ENCODE measurements around the gene BRD1.

The BRD1 gene

GRCh38 chr22:49752598-49753091, 75.0 kb downstream of the BRD1 start:
- TF ChIP-seq BHLHE40 (IDR thresholded peaks at IDR 0.05; ENCODE audit: borderline replicate concordance) (no peak), CTBP1 (IDR thresholded peaks at IDR 0.05; ENCODE audit: borderline replicate concordance) (no peak), ELF4 (IDR thresholded peaks at IDR 0.05) (no peak), ARNT (IDR thresholded peaks at IDR 0.05) (no peak), TARDBP (IDR thresholded peaks at IDR 0.05) (no peak), ZNF384 (IDR thresholded peaks at IDR 0.05) (no peak), SUZ12 (IDR thresholded peaks at IDR 0.05) (no peak), FOXA1 (IDR thresholded peaks at IDR 0.05) (no peak), L3MBTL2 (conservative IDR thresholded peaks at IDR 0.05) (no peak), SP1 (IDR thresholded peaks at IDR 0.05) (no peak), NFRKB (IDR thresholded peaks at IDR 0.05) (no peak), FOXK2 (IDR thresholded peaks at IDR 0.05) (no peak), FOXM1 (IDR thresholded peaks at IDR 0.05; ENCODE audit: borderline replicate concordance) (no peak), HDGF (IDR thresholded peaks at IDR 0.05; ENCODE audit: borderline replicate concordance) (no peak), LEF1 (IDR thresholded peaks at IDR 0.05; ENCODE audit: borderline replicate concordance) (no peak)
- TF ChIP-seq, protein P1, sequence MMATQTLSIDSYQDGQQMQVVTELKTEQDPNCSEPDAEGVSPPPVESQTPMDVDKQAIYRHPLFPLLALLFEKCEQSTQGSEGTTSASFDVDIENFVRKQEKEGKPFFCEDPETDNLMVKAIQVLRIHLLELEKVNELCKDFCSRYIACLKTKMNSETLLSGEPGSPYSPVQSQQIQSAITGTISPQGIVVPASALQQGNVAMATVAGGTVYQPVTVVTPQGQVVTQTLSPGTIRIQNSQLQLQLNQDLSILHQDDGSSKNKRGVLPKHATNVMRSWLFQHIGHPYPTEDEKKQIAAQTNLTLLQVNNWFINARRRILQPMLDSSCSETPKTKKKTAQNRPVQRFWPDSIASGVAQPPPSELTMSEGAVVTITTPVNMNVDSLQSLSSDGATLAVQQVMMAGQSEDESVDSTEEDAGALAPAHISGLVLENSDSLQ (IDR thresholded peaks at IDR 0.05) = no peak
- ChIA-PET CTCF (no interaction called here), POLR2A (no interaction called here)
- DNase-seq (ENCODE audit: extremely low spot score) = no peak

- DNase-seq (ENCODE audit: extremely low spot score) = no peak
- ChIA-PET POLR2A (no interaction called here), CTCF (no interaction called here)
- no peak for TF ChIP-seq L3MBTL2 (conservative IDR thresholded peaks at IDR 0.05)
- no peak for TF ChIP-seq NFRKB (IDR thresholded peaks at IDR 0.05)
- TF ChIP-seq CTBP1 (IDR thresholded peaks at IDR 0.05; ENCODE audit: borderline replicate concordance) = no peak
Measured at GRCh38 chr22:49751966-49752597, 75.6 kb downstream of the BRD1 start.

DNA sequence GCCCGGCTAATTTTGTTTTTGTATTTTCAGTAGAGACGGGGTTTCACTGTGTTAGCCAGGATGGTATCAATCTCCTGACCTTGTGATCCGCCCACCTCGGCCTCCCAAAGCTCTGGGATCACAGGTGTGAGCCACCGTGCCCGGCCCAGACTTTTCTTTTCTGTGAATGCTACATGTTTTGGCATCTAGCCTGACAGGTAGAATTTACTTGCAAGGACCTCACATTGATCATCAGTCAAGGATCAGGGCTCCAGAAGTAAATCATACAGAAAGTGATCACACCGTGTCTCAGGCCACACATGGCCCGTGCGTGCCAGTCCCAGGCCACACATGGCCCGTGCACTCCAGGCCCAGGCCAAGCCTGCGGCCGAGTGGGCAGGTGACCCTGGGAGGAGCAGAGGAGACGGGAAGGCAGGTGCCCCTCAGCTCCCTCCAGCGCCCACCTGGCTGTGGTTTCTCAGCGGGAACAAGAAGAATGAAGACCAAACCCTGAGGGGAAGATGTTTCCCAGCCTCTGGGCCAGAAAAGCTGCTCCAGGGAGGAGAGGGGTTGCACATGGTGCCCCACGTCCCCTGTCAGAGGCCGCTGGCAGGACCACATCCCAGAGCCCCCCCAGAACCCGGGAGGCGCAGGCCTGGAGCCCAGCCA, 76.2 kb downstream of the BRD1 start:
- POLR2A ChIA-PET = no interaction called here
- no peak for DNase-seq (ENCODE audit: extremely low spot score)
- CTCF ChIA-PET = no interaction called here
- no peak for TF ChIP-seq ARNT (IDR thresholded peaks at IDR 0.05)
- no peak for TF ChIP-seq FOXK2 (IDR thresholded peaks at IDR 0.05)
- no peak for TF ChIP-seq ZNF384 (IDR thresholded peaks at IDR 0.05)
- TF ChIP-seq SUZ12 (IDR thresholded peaks at IDR 0.05) = no peak

DNA sequence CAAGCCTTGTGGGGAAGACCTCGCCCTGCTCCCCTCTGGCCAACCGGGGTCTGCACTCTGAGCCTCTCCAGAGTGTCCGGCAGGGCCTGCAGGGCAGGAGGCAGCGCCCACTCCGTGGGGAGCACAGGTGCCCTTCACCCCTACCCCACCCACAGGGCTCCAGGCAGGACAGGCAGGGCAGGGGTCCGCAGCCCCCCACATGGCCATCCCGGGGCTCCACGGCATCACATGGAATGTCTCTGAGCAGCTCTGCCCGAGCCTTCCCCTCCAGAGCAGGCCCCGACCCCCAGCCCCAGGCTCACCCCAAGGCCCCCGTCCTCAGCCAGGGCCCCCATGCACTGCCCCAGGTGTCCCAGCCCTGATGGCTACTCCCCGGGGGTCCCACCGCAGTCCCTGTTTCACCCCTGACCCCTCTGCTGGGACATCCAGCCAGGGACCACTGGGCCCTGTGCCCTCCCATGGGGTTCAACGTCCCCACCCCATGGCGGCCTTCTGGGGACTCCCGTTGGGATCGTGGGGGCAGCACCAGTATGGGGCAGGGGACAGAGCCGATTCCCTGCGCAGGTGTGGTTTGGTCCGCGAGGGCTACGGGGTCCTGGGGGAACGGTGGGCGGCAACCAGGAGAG, 77.7 kb downstream of the BRD1 start:
- ChIA-PET POLR2A (no interaction called here), CTCF (no interaction called here)
- DNase-seq (ENCODE audit: extremely low spot score) = no peak
- TF ChIP-seq FOXK2 (IDR thresholded peaks at IDR 0.05) = no peak
- TF ChIP-seq ARNT (IDR thresholded peaks at IDR 0.05) = no peak
- TF ChIP-seq LEF1 (IDR thresholded peaks at IDR 0.05; ENCODE audit: borderline replicate concordance) = no peak
- no peak for TF ChIP-seq CTBP1 (IDR thresholded peaks at IDR 0.05; ENCODE audit: borderline replicate concordance)
- no peak for TF ChIP-seq SUZ12 (IDR thresholded peaks at IDR 0.05)
- TF ChIP-seq, protein P1 (IDR thresholded peaks at IDR 0.05) = no peak
- no peak for TF ChIP-seq L3MBTL2 (conservative IDR thresholded peaks at IDR 0.05)
- TF ChIP-seq NFRKB (IDR thresholded peaks at IDR 0.05) = no peak
- TF ChIP-seq SP1 (IDR thresholded peaks at IDR 0.05) = no peak
- no peak for TF ChIP-seq ZNF384 (IDR thresholded peaks at IDR 0.05)
- TF ChIP-seq BHLHE40 (IDR thresholded peaks at IDR 0.05; ENCODE audit: borderline replicate concordance) = no peak
- TF ChIP-seq TARDBP (IDR thresholded peaks at IDR 0.05) = no peak
- TF ChIP-seq FOXM1 (IDR thresholded peaks at IDR 0.05; ENCODE audit: borderline replicate concordance) = no peak
- no peak for TF ChIP-seq FOXA1 (IDR thresholded peaks at IDR 0.05)
- no peak for TF ChIP-seq HDGF (IDR thresholded peaks at IDR 0.05; ENCODE audit: borderline replicate concordance)

GRCh38 chr22:49749227-49749626, 78.4 kb downstream of the BRD1 start:
- no peak for DNase-seq (ENCODE audit: extremely low spot score)
- ChIA-PET POLR2A (no interaction called here), CTCF (no interaction called here)
- TF ChIP-seq FOXM1 (IDR thresholded peaks at IDR 0.05; ENCODE audit: borderline replicate concordance) = no peak
- no peak for TF ChIP-seq CTBP1 (IDR thresholded peaks at IDR 0.05; ENCODE audit: borderline replicate concordance)
- no peak for TF ChIP-seq FOXK2 (IDR thresholded peaks at IDR 0.05)
- no peak for TF ChIP-seq SP1 (IDR thresholded peaks at IDR 0.05)
- no peak for TF ChIP-seq SUZ12 (IDR thresholded peaks at IDR 0.05)
- no peak for TF ChIP-seq TARDBP (IDR thresholded peaks at IDR 0.05)
- no peak for TF ChIP-seq ARNT (IDR thresholded peaks at IDR 0.05)
- no peak for TF ChIP-seq BHLHE40 (IDR thresholded peaks at IDR 0.05; ENCODE audit: borderline replicate concordance)
- no peak for TF ChIP-seq FOXA1 (IDR thresholded peaks at IDR 0.05)
- TF ChIP-seq LEF1 (IDR thresholded peaks at IDR 0.05; ENCODE audit: borderline replicate concordance) = no peak
- TF ChIP-seq HDGF (IDR thresholded peaks at IDR 0.05; ENCODE audit: borderline replicate concordance) = no peak
- no peak for TF ChIP-seq ZNF384 (IDR thresholded peaks at IDR 0.05)
- TF ChIP-seq, protein P1 (IDR thresholded peaks at IDR 0.05) = no peak
- TF ChIP-seq ELF4 (IDR thresholded peaks at IDR 0.05) = no peak
- TF ChIP-seq NFRKB (IDR thresholded peaks at IDR 0.05) = no peak

- ChIA-PET CTCF (no interaction called here), POLR2A (no interaction called here)
- TF ChIP-seq LEF1 (IDR thresholded peaks at IDR 0.05; ENCODE audit: borderline replicate concordance) = no peak
- TF ChIP-seq SUZ12 (IDR thresholded peaks at IDR 0.05) = no peak
- no peak for TF ChIP-seq HDGF (IDR thresholded peaks at IDR 0.05; ENCODE audit: borderline replicate concordance)
- TF ChIP-seq, protein P1 (IDR thresholded peaks at IDR 0.05) = no peak
- TF ChIP-seq FOXK2 (IDR thresholded peaks at IDR 0.05) = no peak
- no peak for TF ChIP-seq NFRKB (IDR thresholded peaks at IDR 0.05)
- TF ChIP-seq ELF4 (IDR thresholded peaks at IDR 0.05) = no peak
- TF ChIP-seq L3MBTL2 (conservative IDR thresholded peaks at IDR 0.05) = no peak
- no peak for DNase-seq (ENCODE audit: extremely low spot score)
Measured at GRCh38 chr22:49748514-49748913, 79.2 kb downstream of the BRD1 start.
